Heart left ventricle (tissue), 13 donors: ENCODE results near the gene IPCEF1.

ENCODE experiments used
- CTCF ChIP-seq, 12 donors: fragments of 200-600 bp; sonication (generic) in 4 of 12; IDR thresholded peaks; one replicate each; pipeline versions ENCODE4 v1.5.0 to v1.8.0; 2018 to 2022; ENCODE audit warnings: antibody characterized with exemption in 12 of 12, mild to moderate bottlenecking in 5 of 12
- POLR2A ChIP-seq, 2 donors: fragments of 450-650 bp; IDR thresholded peaks; one replicate each; pipeline ENCODE4 v1.6.1; 2017; ENCODE audit warnings: antibody characterized with exemption in 2 of 2, mild to moderate bottlenecking in 2 of 2, moderate library complexity in 2 of 2
- donor health status: ischemic (EF 13 %, LVEDD 7.1; RV severe dilation, severe dysfunction).
- donor health status: DM: no; HTN: yes; CAD: no.
- donor health status: DM: no; HTN: no; CAD: no.
- donor health status: ischemic (EF 25% LVEDD 6.9; RV normal size, moderate dysfunction).
- donor health status: ischemic (EF 25% LVEDD 5.7; RV mildly dilated, moderate dysfunction).
- donor health status: ischemic (EF 35%, LVEDD 5.7; RV mildly dilated, moderate dysfunction).
- donor health status: nonischemic (EF 11% LVEDD 7.7; RV severe dilation, severe dysfunction).
- donor health status: DM: yes; HTN: yes; CAD: no.
- donor health status: PGD.
- donor health status: ischemic (EF 29% LVEDD 5.4; RV normal size, mild dysfunction).
- donor health status: nonischemic (EF 23%, LVEDD 6.1; RV moderate dilation, normal function).

GRCh38 chr6:154301839-154302752 lies 54.5 kb downstream of the IPCEF1 start:
- TF ChIP-seq POLR2A (IDR thresholded peaks at IDR 0.05), result no peak
- no peak for TF ChIP-seq CTCF (IDR thresholded peaks at IDR 0.05)
